GM23338 (cell line): ENCODE measurements around the gene SPECC1. TPM values are rescaled to one million over a fixed set of nuclear protein-coding genes. Genes with fewer than 3 reads are reported as not detected.

Source experiments
- ATAC-seq: fragments of 200-7000 bp; cut with Tn5 transposase; 3 replicates; pipeline ENCODE4 v1.9.1; 2020
- DNase-seq: peaks from one replicate; pipeline ENCODE4 v3.0.0-alpha.2; 2015; ENCODE audit warnings: low spot score
- H2AFZ ChIP-seq: fragments of 200-600 bp; sonication (generic); 2 replicates; pipeline ENCODE4 v1.8.0; 2016; ENCODE audit warnings: antibody characterized with exemption, mild to moderate bottlenecking, moderate library complexity
- H3F3A ChIP-seq: fragments of 200-600 bp; sonication (generic); replicated peaks from 2 replicates; pipeline ENCODE4 v1.8.0; 2017; ENCODE audit warnings: antibody characterized with exemption, mixed run types, low read depth
- H3K27ac ChIP-seq: fragments of 200-600 bp; sonication (generic); 2 replicates; pipeline ENCODE4 v1.6.1; 2016; ENCODE audit warnings: low read depth
- H3K27me3 ChIP-seq: fragments of 200-600 bp; sonication (generic); 2 replicates; pipeline ENCODE4 v1.8.0; 2016; ENCODE audit warnings: mild to moderate bottlenecking, mixed run types, moderate library complexity; ENCODE audit not compliant: insufficient read depth
- H3K36me3 ChIP-seq: fragments of 200-600 bp; sonication (generic); 2 replicates; pipeline ENCODE4 v1.8.0; 2016; ENCODE audit warnings: mild to moderate bottlenecking; ENCODE audit not compliant: insufficient read depth
- H3K4me1 ChIP-seq: fragments of 200-600 bp; sonication (generic); 2 replicates; pipeline ENCODE4 v1.8.0; 2016; ENCODE audit warnings: mild to moderate bottlenecking, moderate library complexity; ENCODE audit not compliant: insufficient read depth
- H3K4me2 ChIP-seq: fragments of 200-600 bp; sonication (generic); 2 replicates; pipeline ENCODE4 v1.7.1; 2017; ENCODE audit warnings: mixed run types
- H3K4me3 ChIP-seq: fragments of 200-600 bp; sonication (generic); 2 replicates; pipeline ENCODE4 v1.6.1; 2016; ENCODE audit warnings: mixed run types
- H3K79me2 ChIP-seq: fragments of 200-600 bp; sonication (generic); replicated peaks from 2 replicates; pipeline ENCODE4 v1.8.0; 2017; ENCODE audit warnings: mild to moderate bottlenecking; ENCODE audit not compliant: insufficient read depth
- H3K9me2 ChIP-seq: fragments of 200-600 bp; sonication (generic); 2 replicates; pipeline ENCODE4 v1.8.0; 2017; ENCODE audit not compliant: insufficient read depth
- H4K20me1 ChIP-seq: fragments of 200-600 bp; sonication (generic); replicated peaks from 2 replicates; pipeline ENCODE4 v1.8.0; 2017; ENCODE audit warnings: mild to moderate bottlenecking; ENCODE audit not compliant: insufficient read depth
- H3K27ac Mint-ChIP-seq: 2 replicates; pipeline ENCODE4 v1.8.0; 2020; ENCODE audit warnings: inconsistent platforms, mild to moderate bottlenecking, moderate library complexity, mixed read lengths
- H3K27me3 Mint-ChIP-seq: 3 replicates; pipeline ENCODE4 v1.8.0; 2022; ENCODE audit warnings: low read depth, mild to moderate bottlenecking, moderate library complexity, mixed read lengths, inconsistent platforms; ENCODE audit not compliant: insufficient read depth, poor library complexity
- H3K36me3 Mint-ChIP-seq: 3 replicates; pipeline ENCODE4 v1.8.0; 2021; ENCODE audit warnings: low read depth, mild to moderate bottlenecking, inconsistent platforms, moderate library complexity, mixed read lengths
- H3K4me1 Mint-ChIP-seq: 3 replicates; pipeline ENCODE4 v1.8.0; 2020; ENCODE audit warnings: mild to moderate bottlenecking, inconsistent platforms, mixed read lengths
- H3K4me3 Mint-ChIP-seq: 3 replicates; pipeline ENCODE4 v1.8.0; 2021; ENCODE audit warnings: moderate library complexity, mild to moderate bottlenecking, inconsistent platforms, mixed read lengths
- H3K9me3 Mint-ChIP-seq: 3 replicates; pipeline ENCODE4 v1.8.0; 2020; ENCODE audit warnings: moderate library complexity, mild to moderate bottlenecking, inconsistent platforms, mixed read lengths
- CREB1 ChIP-seq: fragments of 250-450 bp; sonication (Bioruptor Pico); IDR thresholded peaks from 2 replicates; pipeline ENCODE4 v1.5.0; 2020; ENCODE audit warnings: low read depth, mild to moderate bottlenecking, moderate library complexity
- EZH2 ChIP-seq: fragments of 200-600 bp; sonication (generic); IDR thresholded peaks from one replicate; pipeline ENCODE4 v1.8.0; 2017; ENCODE audit warnings: antibody characterized with exemption, mild to moderate bottlenecking, low read depth; ENCODE audit not compliant: unreplicated experiment
- EZH2phosphoT487 ChIP-seq: fragments of 200-600 bp; sonication (generic); IDR thresholded peaks from one replicate; pipeline ENCODE4 v1.8.1; 2018; ENCODE audit warnings: antibody characterized with exemption; ENCODE audit not compliant: unreplicated experiment
- JUNB ChIP-seq: IDR thresholded peaks from one replicate; pipeline ENCODE4 v1.6.1; 2016; ENCODE audit warnings: antibody characterized with exemption; ENCODE audit not compliant: unreplicated experiment
- NANOG ChIP-seq: IDR thresholded peaks from 2 replicates; pipeline ENCODE4 v1.6.1; 2016; ENCODE audit warnings: antibody characterized with exemption, borderline replicate concordance
- STAT1 ChIP-seq: IDR thresholded peaks from one replicate; pipeline ENCODE4 v1.6.1; 2016; ENCODE audit warnings: antibody characterized with exemption; ENCODE audit not compliant: unreplicated experiment
- ZNF114 ChIP-seq: fragments of 250-450 bp; sonication (Bioruptor Pico); IDR thresholded peaks from 2 replicates; pipeline ENCODE4 v1.5.0; 2020; ENCODE audit warnings: mild to moderate bottlenecking, moderate library complexity
- ZNF331 ChIP-seq: fragments of 250-450 bp; sonication (Bioruptor Pico); IDR thresholded peaks from 2 replicates; pipeline ENCODE4 v1.5.0; 2020; ENCODE audit warnings: low read depth, mild to moderate bottlenecking, moderate library complexity
- polyA plus RNA-seq: library from polyadenylated mRNA; unstranded; fragments of >200 nt; fragmentation: Nextera tagmentation; extraction: Ambion mirVana; gene quantifications from 2 replicates; pipeline ENCODE4 v1.2.1, GENCODE V29; 2016
- total RNA-seq: library from RNA; depleted of rRNA; stranded (reverse); fragments of >200 nt; shearing (Covaris generic); gene quantifications from 2 replicates; pipeline ENCODE4 v1.2.3, GENCODE V29; 2014
- TF ChIP-seq, protein P1 (sequence below): IDR thresholded peaks from one replicate; pipeline ENCODE4 v1.6.1; 2018; ENCODE audit warnings: antibody characterized with exemption; ENCODE audit not compliant: unreplicated experiment
- TF ChIP-seq, protein P2 (sequence below): IDR thresholded peaks from 2 replicates; pipeline ENCODE4 v1.6.1; 2016; ENCODE audit warnings: antibody characterized with exemption
- TF ChIP-seq, protein P3 (sequence below), 2 experiments: fragments of 200-600 bp in 1 of 2; sonication (generic) in 1 of 2; conservative IDR thresholded peaks; 2 replicates each; pipeline versions ENCODE4 v1.5.1 to v1.6.1; 2016 to 2017; ENCODE audit warnings: antibody characterized with exemption in 2 of 2, low read depth in 2 of 2, mild to moderate bottlenecking in 2 of 2, moderate library complexity in 1 of 2

Gene SPECC1
- total and polyA plus RNA-seq, 2 experiments from 2014 or later = 42.6 to 101 TPM

GRCh38 chr17:20156196-20157000, 147.2 kb downstream of the SPECC1 start (continued):
- TF ChIP-seq, protein P1, sequence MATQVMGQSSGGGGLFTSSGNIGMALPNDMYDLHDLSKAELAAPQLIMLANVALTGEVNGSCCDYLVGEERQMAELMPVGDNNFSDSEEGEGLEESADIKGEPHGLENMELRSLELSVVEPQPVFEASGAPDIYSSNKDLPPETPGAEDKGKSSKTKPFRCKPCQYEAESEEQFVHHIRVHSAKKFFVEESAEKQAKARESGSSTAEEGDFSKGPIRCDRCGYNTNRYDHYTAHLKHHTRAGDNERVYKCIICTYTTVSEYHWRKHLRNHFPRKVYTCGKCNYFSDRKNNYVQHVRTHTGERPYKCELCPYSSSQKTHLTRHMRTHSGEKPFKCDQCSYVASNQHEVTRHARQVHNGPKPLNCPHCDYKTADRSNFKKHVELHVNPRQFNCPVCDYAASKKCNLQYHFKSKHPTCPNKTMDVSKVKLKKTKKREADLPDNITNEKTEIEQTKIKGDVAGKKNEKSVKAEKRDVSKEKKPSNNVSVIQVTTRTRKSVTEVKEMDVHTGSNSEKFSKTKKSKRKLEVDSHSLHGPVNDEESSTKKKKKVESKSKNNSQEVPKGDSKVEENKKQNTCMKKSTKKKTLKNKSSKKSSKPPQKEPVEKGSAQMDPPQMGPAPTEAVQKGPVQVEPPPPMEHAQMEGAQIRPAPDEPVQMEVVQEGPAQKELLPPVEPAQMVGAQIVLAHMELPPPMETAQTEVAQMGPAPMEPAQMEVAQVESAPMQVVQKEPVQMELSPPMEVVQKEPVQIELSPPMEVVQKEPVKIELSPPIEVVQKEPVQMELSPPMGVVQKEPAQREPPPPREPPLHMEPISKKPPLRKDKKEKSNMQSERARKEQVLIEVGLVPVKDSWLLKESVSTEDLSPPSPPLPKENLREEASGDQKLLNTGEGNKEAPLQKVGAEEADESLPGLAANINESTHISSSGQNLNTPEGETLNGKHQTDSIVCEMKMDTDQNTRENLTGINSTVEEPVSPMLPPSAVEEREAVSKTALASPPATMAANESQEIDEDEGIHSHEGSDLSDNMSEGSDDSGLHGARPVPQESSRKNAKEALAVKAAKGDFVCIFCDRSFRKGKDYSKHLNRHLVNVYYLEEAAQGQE = no peak
- TF ChIP-seq ZNF114 (CRISPR knock-in tag) (no peak), JUNB (no peak), CREB1 (CRISPR knock-in tag) (no peak)
- TF ChIP-seq, protein P2, sequence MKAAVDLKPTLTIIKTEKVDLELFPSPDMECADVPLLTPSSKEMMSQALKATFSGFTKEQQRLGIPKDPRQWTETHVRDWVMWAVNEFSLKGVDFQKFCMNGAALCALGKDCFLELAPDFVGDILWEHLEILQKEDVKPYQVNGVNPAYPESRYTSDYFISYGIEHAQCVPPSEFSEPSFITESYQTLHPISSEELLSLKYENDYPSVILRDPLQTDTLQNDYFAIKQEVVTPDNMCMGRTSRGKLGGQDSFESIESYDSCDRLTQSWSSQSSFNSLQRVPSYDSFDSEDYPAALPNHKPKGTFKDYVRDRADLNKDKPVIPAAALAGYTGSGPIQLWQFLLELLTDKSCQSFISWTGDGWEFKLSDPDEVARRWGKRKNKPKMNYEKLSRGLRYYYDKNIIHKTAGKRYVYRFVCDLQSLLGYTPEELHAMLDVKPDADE = no peak
- TF ChIP-seq, protein P3, sequence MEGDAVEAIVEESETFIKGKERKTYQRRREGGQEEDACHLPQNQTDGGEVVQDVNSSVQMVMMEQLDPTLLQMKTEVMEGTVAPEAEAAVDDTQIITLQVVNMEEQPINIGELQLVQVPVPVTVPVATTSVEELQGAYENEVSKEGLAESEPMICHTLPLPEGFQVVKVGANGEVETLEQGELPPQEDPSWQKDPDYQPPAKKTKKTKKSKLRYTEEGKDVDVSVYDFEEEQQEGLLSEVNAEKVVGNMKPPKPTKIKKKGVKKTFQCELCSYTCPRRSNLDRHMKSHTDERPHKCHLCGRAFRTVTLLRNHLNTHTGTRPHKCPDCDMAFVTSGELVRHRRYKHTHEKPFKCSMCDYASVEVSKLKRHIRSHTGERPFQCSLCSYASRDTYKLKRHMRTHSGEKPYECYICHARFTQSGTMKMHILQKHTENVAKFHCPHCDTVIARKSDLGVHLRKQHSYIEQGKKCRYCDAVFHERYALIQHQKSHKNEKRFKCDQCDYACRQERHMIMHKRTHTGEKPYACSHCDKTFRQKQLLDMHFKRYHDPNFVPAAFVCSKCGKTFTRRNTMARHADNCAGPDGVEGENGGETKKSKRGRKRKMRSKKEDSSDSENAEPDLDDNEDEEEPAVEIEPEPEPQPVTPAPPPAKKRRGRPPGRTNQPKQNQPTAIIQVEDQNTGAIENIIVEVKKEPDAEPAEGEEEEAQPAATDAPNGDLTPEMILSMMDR (conservative IDR thresholded peaks at IDR 0.05; ENCODE audit: low read depth in 2 of 2) = no peak

DNA sequence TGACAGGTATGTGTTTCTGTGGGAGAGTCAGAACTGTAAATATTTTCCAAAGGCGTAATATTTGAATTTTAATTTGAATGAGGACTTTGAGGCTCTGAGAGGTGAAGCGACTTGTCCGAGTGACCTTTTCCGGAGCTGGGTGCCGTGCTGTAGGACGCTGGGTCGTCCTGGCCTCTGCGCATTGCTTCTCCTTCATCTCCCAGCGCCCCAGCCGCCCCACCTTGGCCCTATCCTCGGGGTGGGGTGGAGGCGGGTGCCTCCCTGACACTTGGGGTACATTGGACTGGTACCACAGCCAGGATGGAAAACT, 147.8 kb downstream of the SPECC1 start:
- Histone ChIP-seq H3K4me2 (peak overlapping the region; percentile 100), H3K4me3 (peak overlapping the region; percentile 99), H3F3A (peaks cover 7% of the 10 kb centered on the region), H3K36me3 (no peaks in the 10 kb centered on the region; the same call in 1 of the 2 replicates), H2AFZ (peak overlapping the region; percentile 85; the same call in 1 of the 2 replicates), H3K4me1 (peaks cover 46% of the 10 kb centered on the region), H3K27ac (peak overlapping the region; percentile 96), H3K79me2 (peaks cover 54% of the 10 kb centered on the region), H3K9me2 (no peaks in the 10 kb centered on the region), H3K27me3 (peaks cover 5% of the 10 kb centered on the region; the same call in 1 of the 2 replicates), H4K20me1 (peaks cover 40% of the 10 kb centered on the region)
- Mint-ChIP-seq H3K27me3 (peaks cover 5% of the 10 kb centered on the region), H3K4me3 (no peak overlapping the region; the same call in 1 of the 3 replicates), H3K36me3 (peaks cover 20% of the 10 kb centered on the region), H3K27ac (peak overlapping the region; percentile 94), H3K9me3 (no peaks in the 10 kb centered on the region; the same call in 2 of the 3 replicates), H3K4me1 (peaks cover 26% of the 10 kb centered on the region)
- no peak for DNase-seq
- ATAC-seq = 0 out of 3 replicates have a peak, but pooled peaks have one; percentile 1
- TF ChIP-seq, protein P2 = no peak
- no peak for TF ChIP-seq CREB1 (CRISPR knock-in tag)
- no peak for TF ChIP-seq ZNF331
- no peak for TF ChIP-seq STAT1
- no peak for TF ChIP-seq NANOG
- no peak for TF ChIP-seq EZH2
- no peak for TF ChIP-seq EZH2phosphoT487
- TF ChIP-seq, protein P3 (conservative IDR thresholded peaks at IDR 0.05; ENCODE audit: low read depth in 2 of 2) = no peak
- no peak for TF ChIP-seq JUNB
